GM10248 (cell line): ENCODE measurements around the gene LUC7L.

Source experiments
- CTCF ChIA-PET: fragments of 300-600 bp; sonication (Branson Sonifier 250); formaldehyde crosslinking; extraction: SDS; loops from one replicate; lab custom pipeline; 2021; ENCODE audit warnings: antibody characterized with exemption; lab: Yijun Ruan, JAX
- POLR2A ChIA-PET: fragments of 350-650 bp; sonication (Branson Sonifier 250); formaldehyde crosslinking; extraction: SDS; loops from one replicate; lab custom pipeline; 2020; ENCODE audit warnings: antibody characterized with exemption; lab: Yijun Ruan, JAX
- DNase-seq: peaks from one replicate; pipeline ENCODE4 v3.0.0; 2012; ENCODE audit errors: extremely low spot score
- CTCF ChIP-seq: IDR thresholded peaks from 2 replicates; pipeline ENCODE4 v1.5.1; 2012; ENCODE audit warnings: mild to moderate bottlenecking, low read depth; ENCODE audit errors: extremely low read depth, missing control alignments, control extremely low read depth

Gene LUC7L

GRCh38 chr16:203246-203645 is 26.0 kb downstream of the LUC7L start:
- no peak for DNase-seq
- CTCF ChIA-PET: no interaction called here
- TF ChIP-seq CTCF: no peak
- POLR2A ChIA-PET: no interaction called here

GRCh38 chr16:200388-200787 is 28.9 kb downstream of the LUC7L start:
- ChIA-PET CTCF (interaction anchor here (1.3 to 2.0 kb wide), 2 partner anchors 103 to 135 kb away, joined by 4 read pairs; no protein-coding TSS in a partner anchor), POLR2A (interaction anchor here (1.2 kb wide), 1 partner anchor 34 kb away, joined by 7 read pairs; the partner anchor contains the start of gene FAM234A)
- no peak for DNase-seq
- no peak for TF ChIP-seq CTCF

- ChIA-PET CTCF (interaction anchor here (1.0 to 1.2 kb wide), 2 partner anchors 93 to 129 kb away, joined by 3 read pairs; no protein-coding TSS in a partner anchor), POLR2A (no interaction called here)
- no peak for DNase-seq
- TF ChIP-seq CTCF: no peak
These were observed 34.7 kb downstream of the LUC7L start for GRCh38 chr16:194516-194915.

- ChIA-PET CTCF (interaction anchor here (1.1 to 2.2 kb wide), 5 partner anchors 12 to 128 kb away, joined by 3 to 7 read pairs (median 4); no protein-coding TSS in a partner anchor), POLR2A (no interaction called here)
- TF ChIP-seq CTCF: no peak
- no peak for DNase-seq
These were observed 35.8 kb downstream of the LUC7L start for GRCh38 chr16:193441-193840.

GRCh38 chr16:192686-193085 is 36.6 kb downstream of the LUC7L start:
- ChIA-PET CTCF (interaction anchor here (1.1 to 2.6 kb wide), 6 partner anchors 11 to 127 kb away, joined by 3 to 11 read pairs (median 6); no protein-coding TSS in a partner anchor), POLR2A (no interaction called here)
- DNase-seq: no peak
- no peak for TF ChIP-seq CTCF

- ChIA-PET CTCF (interaction anchor here (1.2 to 2.6 kb wide), 6 partner anchors 10 to 161 kb away, joined by 3 to 11 read pairs (median 6); no protein-coding TSS in a partner anchor), POLR2A (no interaction called here)
- no peak for TF ChIP-seq CTCF
- no peak for DNase-seq
These were observed 37.4 kb downstream of the LUC7L start for GRCh38 chr16:191831-192230.
